IPS-NIHi7 (cell line): ENCODE results near the gene CDK15.

ENCODE experiments used
- DNase-seq: peaks from one replicate; pipeline ENCODE4 v3.0.0; 2012; ENCODE audit warnings: mixed read lengths; ENCODE audit errors: extremely low spot score

The CDK15 gene

GRCh38 chr2:201938156-201938775, 131.9 kb downstream of the CDK15 start:
- DNase-seq, result no peak

DNA sequence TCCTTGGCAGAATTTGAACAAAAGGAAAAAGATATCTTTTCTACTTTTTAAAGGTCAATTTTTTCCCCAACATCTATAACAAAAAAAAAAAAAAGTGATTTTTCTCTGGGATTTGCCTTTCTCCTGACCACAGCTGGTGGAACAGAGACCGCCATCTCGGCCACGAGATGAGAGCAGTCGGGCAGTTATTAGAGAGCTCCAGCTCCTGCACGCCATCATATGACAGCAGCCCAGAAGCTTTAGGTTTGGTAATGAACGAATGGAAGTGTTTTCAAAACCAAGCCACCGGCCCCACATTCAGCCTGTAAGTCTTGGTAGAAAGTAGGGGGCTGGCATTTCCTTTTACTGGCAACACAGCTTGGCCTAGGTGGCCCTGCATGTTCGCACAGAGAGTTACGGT, 132.4 kb downstream of the CDK15 start:
- no peak for DNase-seq

- DNase-seq, result no peak
Observed at GRCh38 chr2:201939453-201939941, 133.2 kb downstream of the CDK15 start.

DNA sequence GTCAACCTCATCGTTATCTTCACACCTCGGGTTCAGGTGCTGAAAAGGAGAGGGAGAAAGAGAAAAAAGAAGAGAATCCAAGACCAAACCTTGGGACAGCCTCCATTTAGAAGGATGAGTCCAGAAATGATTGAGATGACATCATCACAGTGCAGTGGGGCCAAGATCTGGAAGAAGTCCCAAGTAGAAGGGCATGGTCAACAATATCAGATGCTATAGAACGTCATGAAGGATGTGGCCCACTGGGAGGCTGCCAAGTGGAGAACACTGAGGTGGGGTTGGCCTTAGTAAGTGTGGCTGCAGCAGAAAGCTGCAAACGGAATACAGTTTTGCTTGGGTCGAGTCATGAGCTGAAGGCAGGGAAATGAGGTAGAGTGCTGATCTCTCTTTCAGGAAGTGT, 136.2 kb downstream of the CDK15 start:
- DNase-seq, result no peak
